NCI-H2081 treated with DMSO at 0.1 percent for 48 hours (cell line): Measurements from ENCODE around the gene NUDT6.

Source experiments
- DNase-seq: peaks from one replicate; lab custom pipeline; 2025; lab: John Stamatoyannopoulos, UW

NUDT6 gene

DNA sequence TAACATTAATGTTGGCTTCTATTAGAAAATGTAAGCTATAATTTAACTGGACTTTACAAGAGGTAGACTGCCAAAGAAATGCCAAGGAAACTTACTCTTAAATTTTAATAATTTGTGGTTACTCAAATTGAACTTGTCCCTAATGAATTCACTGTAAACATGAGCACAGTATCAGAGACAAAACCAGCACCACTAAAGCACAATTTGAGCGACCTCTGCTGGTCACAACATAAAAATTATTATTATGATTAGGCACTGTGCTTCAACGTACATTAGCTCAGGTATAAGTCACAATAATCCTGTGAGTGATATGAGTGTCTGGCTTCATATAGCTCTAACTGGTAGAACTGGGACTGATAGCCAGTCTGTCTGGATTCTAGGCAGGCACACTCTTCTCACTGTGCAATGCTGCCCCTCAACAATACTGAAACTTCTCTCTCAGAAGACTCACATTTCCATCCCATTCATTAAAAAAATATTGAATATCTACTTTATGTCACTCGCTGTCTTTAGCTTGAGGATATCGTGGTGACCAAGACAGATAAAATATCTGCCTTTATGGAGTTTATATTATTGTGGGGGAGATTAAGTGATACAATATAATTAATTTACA, 8.0 kb downstream of the NUDT6 start:
- no peak for DNase-seq

- no peak for DNase-seq
Observed at GRCh38 chr4:122912810-122913575, 9.4 kb downstream of the NUDT6 start.

- no peak for DNase-seq
Observed at GRCh38 chr4:122911588-122911987, 10.8 kb downstream of the NUDT6 start.

DNA sequence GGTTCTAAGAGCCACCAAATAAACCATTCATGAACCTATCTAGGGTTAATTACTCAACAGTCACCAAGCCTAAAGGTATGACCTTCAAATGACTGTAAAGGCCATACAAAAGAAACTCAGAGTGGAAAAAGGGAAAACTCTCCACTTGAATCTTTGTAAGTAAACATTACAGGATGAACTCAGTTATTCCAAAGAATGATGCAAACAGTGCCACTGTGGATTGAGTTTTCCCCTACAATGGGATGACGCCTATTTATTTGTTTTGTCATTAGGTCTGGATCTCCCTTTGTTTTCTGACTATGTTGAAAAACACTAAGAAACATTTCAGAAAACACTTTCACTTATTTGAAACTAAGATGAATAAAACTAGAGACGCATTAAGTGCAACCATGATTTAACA, 12.7 kb downstream of the NUDT6 start:
- DNase-seq, result no peak

- DNase-seq, result no peak
Observed at GRCh38 chr4:122908223-122908622, 14.2 kb downstream of the NUDT6 start.

- DNase-seq, result no peak
Observed at GRCh38 chr4:122906859-122907305, 15.5 kb downstream of the NUDT6 start.

DNA sequence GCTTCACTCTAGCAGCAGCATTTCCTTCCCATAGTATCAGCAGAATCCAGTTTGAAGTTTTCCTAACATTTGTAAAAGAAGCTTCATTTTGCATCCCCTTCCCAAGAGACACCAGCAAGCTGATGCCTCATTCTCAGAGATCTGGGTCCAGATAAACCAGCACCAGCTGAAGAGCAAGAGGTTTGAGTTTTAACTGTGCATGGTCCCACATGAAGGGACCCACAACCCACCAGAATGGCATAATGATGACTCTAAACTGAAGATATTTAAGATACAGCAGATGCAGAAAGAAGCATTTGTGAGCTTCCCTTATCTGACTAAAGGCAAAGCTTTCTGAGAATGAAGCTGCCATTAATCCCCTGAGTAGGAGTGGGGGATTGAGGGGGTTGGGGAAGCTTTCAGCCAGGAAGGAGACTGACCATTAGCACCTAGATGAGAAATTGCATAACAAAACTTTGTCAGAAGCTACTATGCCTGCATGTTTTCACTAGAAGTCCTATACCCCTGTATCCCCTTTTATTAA, 18.6 kb downstream of the NUDT6 start:
- no peak for DNase-seq

DNA sequence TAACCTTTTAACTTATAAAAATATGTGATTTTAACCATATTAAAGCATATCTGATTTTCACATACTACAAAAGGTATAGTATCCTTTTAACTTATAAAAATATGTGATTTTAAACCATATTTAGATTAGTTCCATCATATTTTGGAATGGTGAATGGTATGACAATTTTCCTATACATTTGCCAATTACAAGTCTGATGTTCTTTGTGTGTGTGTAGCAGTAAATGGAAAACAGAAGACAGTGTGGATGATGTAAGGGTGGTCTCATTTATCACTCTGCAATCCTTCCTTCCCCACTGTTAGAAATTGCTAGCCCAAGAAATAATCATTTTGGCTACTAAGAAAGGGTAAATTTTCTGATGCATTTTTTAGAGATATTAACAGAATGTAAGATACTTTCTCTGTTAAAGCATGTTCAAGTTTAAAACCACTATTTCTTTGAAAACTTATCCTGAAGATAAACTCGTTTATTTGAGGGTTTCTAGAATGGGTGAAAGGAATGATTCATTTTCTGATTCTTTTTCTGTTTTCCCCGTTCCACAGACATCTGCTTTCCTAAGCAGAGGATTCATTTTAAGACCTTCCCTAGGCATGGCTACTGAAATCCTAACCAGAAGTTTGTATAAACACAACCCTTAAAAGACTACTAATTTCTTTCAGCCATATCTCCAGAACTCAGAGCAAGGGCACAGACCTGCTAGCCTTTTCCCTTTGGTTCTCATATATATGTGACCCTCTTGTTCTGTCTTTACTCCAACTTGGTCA, 21.0 kb downstream of the NUDT6 start:
- DNase-seq, result no peak

GRCh38 chr4:122900314-122900713, 22.1 kb downstream of the NUDT6 start:
- no peak for DNase-seq

DNA sequence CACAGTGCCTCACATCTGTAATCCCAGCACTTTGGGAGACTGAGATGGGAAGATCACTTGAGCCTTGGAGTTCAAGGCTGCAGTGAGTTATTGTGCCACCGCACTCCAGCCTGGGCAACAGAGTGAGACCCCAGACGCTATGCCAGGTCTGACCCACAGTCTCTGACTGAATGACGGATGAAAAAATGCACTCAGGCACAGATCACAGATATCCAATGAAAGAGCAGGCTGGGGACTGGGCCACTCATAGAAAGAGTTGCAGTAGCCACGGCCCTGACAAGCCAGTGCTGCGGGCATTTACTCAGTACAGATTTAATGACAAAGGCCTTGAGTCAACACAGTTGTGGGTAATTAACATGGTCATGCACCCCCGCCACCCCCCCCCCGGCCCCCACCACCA, 22.7 kb downstream of the NUDT6 start:
- DNase-seq, result no peak

DNA sequence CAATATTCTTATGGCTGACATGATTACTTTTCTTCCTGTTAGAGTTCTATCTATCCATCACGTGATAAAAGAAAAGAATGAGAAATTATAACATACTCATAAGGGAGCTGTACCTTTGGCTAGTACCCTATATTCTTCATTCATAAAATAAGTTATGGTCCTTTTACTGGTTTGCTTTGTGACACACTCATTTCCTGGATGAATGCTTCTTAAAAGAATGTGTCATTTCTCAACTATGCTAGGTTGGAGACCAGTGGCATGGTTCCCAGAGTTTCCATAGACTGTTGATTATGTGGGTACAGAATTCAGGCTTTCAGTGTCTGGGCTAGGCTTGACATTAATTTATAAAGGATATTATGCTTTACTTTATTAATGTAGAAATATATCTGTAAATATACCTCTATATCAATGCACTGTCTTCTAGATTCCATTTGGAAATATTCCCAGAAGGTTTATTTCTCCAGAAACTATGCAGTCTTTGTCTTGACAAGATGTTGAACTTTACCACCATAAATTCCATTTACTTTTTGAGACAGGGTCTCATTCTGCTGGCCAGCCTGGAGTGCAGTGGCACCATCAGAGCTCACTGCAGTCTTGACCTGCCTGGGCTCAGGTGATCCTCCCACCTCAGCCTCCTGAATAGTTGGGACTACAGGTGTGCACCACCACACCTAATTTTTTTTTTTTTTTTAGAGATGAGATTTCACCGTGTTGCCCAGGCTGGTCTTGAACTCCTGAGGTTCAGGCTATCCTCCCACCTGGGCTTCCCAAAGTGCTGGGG, 23.8 kb downstream of the NUDT6 start:
- DNase-seq, result no peak

- DNase-seq, result no peak
Observed at GRCh38 chr4:122896270-122896669, 26.1 kb downstream of the NUDT6 start.

DNA sequence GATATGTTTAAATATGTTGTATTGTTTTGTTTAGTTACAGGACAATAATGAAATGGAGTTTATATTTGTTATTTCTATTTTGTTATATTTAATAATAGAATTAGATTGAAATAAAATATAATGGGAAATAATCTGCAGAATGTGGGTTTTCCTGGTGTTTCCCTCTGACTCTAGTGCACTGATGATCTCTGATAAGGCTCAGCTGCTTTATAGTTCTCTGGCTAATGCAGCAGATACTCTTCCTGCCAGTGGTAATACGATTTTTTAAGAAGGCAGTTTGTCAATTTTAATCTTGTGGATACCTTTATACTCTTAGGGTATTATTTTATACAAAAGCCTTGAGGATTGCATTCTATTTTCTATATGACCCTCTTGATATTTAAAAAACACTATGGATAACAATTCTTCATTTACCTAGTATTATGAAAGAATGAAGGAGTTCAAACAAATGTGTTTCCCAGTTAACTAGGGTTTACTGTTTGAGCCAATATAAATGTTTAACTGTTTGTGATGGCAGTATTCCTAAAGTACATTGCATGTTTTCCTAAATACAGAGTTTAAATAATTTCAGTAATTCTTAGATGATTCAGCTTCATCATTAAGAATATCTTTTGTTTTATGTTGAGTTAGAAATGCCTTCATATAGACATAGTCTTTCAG, 26.9 kb downstream of the NUDT6 start:
- no peak for DNase-seq

DNA sequence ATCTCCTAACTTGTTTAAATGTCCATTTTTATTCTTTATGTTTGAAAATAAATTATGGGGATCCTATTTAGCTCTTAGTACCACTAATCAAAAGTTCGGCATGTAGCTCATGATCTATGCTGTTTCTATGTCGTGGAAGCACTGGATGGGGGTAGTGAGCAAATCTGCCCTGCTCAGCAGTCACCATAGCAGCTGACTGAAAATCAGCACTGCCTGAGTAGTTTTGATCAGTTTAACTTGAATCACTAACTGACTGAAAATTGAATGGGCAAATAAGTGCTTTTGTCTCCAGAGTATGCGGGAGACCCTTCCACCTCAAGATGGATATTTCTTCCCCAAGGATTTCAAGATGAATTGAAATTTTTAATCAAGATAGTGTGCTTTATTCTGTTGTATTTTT, 27.6 kb downstream of the NUDT6 start:
- no peak for DNase-seq

DNA sequence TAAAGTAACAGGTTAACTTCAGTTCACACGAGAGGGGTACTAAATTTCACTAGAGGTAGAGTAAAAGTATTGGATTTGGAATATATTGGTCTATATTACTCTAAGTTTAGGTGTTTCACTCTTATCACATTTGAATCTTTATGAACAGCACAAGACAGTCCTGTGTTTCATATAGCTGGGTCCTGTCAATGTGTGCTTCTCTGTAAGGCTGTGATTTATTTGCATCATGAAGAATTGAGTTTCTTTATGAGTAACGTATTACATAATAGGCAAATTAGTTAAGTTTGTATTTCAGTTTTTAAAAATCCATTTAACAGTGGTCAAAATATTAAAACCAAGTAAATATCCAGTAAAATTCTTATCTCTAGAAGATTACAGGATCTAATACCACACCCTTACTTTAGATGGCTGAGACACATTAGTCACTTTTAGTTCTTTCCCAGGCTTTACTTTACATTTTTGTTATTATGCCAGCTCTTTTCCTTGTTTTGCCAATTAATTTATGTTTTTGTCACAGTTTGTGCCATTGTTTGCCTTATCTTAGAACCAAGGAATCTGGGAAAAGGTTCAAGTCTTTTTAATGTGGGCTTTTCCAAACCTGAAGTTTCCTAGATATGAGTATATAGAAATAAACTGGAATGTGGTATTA, 32.1 kb downstream of the NUDT6 start:
- DNase-seq, result no peak

- DNase-seq, result no peak
Observed at GRCh38 chr4:122889726-122890125, 32.7 kb downstream of the NUDT6 start.

DNA sequence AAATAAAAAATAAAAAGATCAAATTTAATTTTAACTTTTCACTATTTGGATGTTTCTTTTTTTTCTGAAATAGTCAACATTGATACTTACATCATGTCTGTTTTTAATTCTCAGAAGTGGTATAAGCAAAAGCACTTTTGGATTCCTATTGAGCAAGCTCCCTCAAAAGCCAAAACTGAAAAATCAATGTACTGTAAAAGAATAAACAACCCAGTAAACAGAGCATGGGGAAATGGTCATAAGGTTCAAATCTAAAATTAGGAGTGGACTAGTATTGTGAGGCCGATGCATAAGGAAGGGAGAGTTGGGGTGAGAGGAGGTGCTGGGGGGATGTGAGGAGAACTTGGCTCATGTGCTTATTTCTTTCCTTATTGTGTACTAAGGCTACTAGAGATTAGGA, 37.9 kb downstream of the NUDT6 start:
- DNase-seq, result no peak

GRCh38 chr4:122882857-122883735, 39.3 kb downstream of the NUDT6 start:
- DNase-seq, result no peak

- no peak for DNase-seq
Observed at GRCh38 chr4:122879001-122879400, 43.4 kb downstream of the NUDT6 start.

GRCh38 chr4:122876456-122876855, 45.9 kb downstream of the NUDT6 start:
- no peak for DNase-seq
